Testis (tissue), 3 donors: ENCODE data around the gene GPATCH3. TPM values are rescaled to one million over a fixed set of nuclear protein-coding genes. Genes with fewer than 3 reads are reported as not detected.
A peak's percentile ranks its signal among the peaks of the same experiment; 100 is the strongest.
"Not testable (repeated sequence)": the region's sequence is repeated elsewhere in the genome, so short reads cannot be mapped to it uniquely, and the experiment has no call there.

Experiments
- DNase-seq: peaks from one replicate; pipeline ENCODE4 v3.0.0-alpha.2; 2019
- H3K27ac ChIP-seq, 2 donors: fragments of 200-600 bp; sonication (generic); one replicate each; pipeline ENCODE4 v1.5.1; 2019
- H3K27me3 ChIP-seq: fragments of 200-600 bp; sonication (generic); one replicate; pipeline ENCODE4 v1.5.1; 2019
- H3K36me3 ChIP-seq: fragments of 200-600 bp; sonication (generic); one replicate; pipeline ENCODE4 v1.5.1; 2017; ENCODE audit warnings: low read depth; ENCODE audit errors: missing control alignments
- H3K4me1 ChIP-seq: fragments of 200-600 bp; sonication (generic); one replicate; pipeline ENCODE4 v1.5.1; 2019
- H3K4me3 ChIP-seq, 2 donors: fragments of 200-600 bp; sonication (generic); one replicate each; pipeline ENCODE4 v1.5.1; 2017 to 2019
- H3K9me3 ChIP-seq: fragments of 200-600 bp; sonication (generic); one replicate; pipeline ENCODE4 v1.5.1; 2017
- POLR2A ChIP-seq: fragments of 450-650 bp; IDR thresholded peaks from one replicate; pipeline ENCODE4 v1.6.1; 2017; ENCODE audit warnings: antibody characterized with exemption, mild to moderate bottlenecking, moderate library complexity
- WGBS, 2 donors: methylation state at CpG; one replicate each; pipeline ENCODE4 v1.1.5; 2018; 5-methylcytosine and 5-hydroxymethylcytosine counted together
- intact Hi-C: fragments of 100-400 bp; cut with DNase I; formaldehyde crosslinking; loops from one replicate; pipeline ENCODE4 v1.15.1; 2023; ENCODE audit warnings: low total_unique reads
- polyA plus RNA-seq: library from polyadenylated mRNA; stranded (reverse); fragments of 350-450 nt; fragmentation: Illumina TruSeq; extraction: RNeasy Lipid Tissue Mini Kit (QIAGEN cat#74804); gene quantifications from one replicate; pipeline ENCODE4 v1.2.3, GENCODE V29; 2014; ENCODE audit warnings: low read depth, low replicate concordance; ENCODE audit not compliant: insufficient read depth
- total RNA-seq, 2 donors: library from RNA; depleted of rRNA; stranded (reverse); fragments of >200 nt; gene quantifications; one replicate each; pipeline ENCODE4 v1.2.3, GENCODE V29; 2016
- TF ChIP-seq, protein P1 (sequence below), 3 experiments: fragments of 450-650 bp in 2 of 3; fragments of 200-600 bp in 1 of 3; sonication (generic) in 1 of 3; IDR thresholded peaks; one replicate each; pipeline ENCODE4 v1.5.1; 2016 to 2019; ENCODE audit warnings: antibody characterized with exemption in 3 of 3, mild to moderate bottlenecking in 2 of 3, moderate library complexity in 1 of 3

The GPATCH3 gene
- total and polyA plus RNA-seq, 3 donors from 2014 or later = 16.5 to 18.9 (median 17.7) TPM

DNA sequence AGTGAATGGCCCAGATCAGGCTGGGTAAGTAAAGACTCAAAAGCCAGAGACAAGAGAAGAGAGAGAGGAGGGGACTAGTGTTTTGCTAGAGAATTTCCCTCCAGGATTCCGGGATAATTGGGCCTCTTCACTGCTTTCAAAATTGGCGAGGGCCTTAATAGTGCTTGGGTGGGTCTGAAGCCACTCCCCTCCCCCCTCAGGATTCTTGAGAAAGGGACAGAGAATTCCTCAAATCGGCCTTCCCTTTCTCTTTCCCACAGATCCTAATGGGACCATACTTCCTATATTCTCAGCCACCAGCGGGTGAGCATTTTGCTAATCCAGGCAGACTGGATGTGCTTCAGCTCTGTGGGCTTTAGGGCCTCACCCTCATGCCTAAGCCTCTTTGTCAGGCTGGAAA, 25.4 kb downstream of the GPATCH3 start:
- Histone ChIP-seq H3K36me3 (no peaks in the 10 kb centered on the region), H3K27ac (no peak overlapping the region), H3K9me3 (no peaks in the 10 kb centered on the region), H3K4me3 (no peak overlapping the region), H3K4me1 (no peaks in the 10 kb centered on the region), H3K27me3 (no peaks in the 10 kb centered on the region)
- intact Hi-C loops = no loop called here
- 69 to 83% methylated on average over 4 of the region's 4 CpGs for WGBS, 2 donors
- DNase-seq = no peak
- TF ChIP-seq, protein P1, sequence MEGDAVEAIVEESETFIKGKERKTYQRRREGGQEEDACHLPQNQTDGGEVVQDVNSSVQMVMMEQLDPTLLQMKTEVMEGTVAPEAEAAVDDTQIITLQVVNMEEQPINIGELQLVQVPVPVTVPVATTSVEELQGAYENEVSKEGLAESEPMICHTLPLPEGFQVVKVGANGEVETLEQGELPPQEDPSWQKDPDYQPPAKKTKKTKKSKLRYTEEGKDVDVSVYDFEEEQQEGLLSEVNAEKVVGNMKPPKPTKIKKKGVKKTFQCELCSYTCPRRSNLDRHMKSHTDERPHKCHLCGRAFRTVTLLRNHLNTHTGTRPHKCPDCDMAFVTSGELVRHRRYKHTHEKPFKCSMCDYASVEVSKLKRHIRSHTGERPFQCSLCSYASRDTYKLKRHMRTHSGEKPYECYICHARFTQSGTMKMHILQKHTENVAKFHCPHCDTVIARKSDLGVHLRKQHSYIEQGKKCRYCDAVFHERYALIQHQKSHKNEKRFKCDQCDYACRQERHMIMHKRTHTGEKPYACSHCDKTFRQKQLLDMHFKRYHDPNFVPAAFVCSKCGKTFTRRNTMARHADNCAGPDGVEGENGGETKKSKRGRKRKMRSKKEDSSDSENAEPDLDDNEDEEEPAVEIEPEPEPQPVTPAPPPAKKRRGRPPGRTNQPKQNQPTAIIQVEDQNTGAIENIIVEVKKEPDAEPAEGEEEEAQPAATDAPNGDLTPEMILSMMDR (IDR thresholded peaks at IDR 0.05) = no peak
- no peak for TF ChIP-seq POLR2A

DNA sequence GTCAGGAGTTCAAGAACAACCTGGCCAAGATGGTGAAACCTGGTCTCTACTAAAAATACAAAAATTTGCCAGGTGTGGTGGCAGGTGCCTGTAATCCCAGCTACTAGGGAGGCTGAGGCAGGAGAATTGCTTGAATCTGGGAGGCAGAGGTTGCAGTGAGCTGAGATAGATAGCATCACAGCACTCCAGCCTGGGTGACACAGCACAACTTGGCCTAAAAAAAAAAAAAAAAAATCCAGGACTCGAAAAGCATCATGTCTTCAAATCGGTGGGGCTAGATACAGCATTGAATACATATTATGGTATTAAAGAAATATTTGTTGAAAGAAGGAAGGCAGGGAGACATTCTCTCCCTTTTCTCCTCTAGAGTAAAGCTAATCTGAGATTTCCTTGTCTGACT, 27.2 kb downstream of the GPATCH3 start:
- H3K27me3 ChIP-seq, H3K36me3 ChIP-seq, intact Hi-C loops, DNase-seq, H3K4me1 ChIP-seq, H3K4me3 ChIP-seq, H3K27ac ChIP-seq, H3K9me3 ChIP-seq: not testable (repeated sequence)
- 65 to 87% methylated on average over 2 of the region's 2 CpGs for WGBS, 2 donors

DNA sequence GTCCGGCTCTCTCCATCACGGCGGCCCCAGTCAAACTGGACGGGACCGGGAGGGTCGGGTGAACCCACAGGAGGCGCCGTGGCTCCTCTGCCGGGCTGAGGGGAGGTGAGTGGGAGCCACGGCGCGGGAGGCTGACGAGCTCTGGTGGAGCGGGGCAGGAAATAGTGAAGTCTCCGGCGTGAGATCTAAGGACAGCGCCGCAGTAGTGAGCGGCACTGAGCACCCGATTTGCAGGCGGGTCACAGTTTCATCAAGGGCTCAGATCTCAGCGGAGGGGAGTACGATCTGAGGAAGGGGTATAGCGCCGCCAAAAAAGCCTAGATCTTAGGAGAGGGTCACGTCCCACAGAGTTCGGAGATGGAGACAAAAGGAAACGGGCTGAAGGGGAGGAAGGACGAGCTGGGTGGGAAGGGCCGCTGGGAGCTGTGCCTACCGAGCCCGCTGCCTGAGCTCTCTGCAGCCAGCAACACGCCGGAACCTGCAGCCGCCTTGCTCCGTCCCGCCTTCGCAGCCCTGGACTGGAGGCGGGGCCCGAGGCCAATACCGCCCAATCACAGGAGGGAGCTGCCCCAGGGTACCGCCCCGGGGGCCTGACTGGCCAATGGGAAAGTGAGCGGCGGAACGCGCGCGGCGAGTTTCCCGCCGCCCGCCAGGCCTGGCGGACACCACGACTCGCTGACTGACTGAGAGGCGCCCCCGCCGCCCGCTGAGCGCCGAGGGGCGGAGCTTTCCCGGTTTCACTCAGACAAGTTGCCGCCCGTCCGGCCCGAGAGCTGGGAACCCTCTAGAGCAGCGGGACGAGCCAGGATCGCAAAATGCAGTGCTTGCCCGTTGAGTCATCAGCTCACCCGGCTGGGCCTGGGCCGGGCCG, 35.4 kb downstream of the GPATCH3 start:
- peak; percentile 97 for DNase-seq
- intact Hi-C loops = no loop called here
- Histone ChIP-seq H3K4me3 (peak overlapping the region; percentile 42 to 57), H3K9me3 (no peaks in the 10 kb centered on the region), H3K27ac (peak overlapping the region; percentile 79 to 87), H3K36me3 (no peaks in the 10 kb centered on the region), H3K27me3 (no peaks in the 10 kb centered on the region), H3K4me1 (peaks cover 5% of the 10 kb centered on the region)
- WGBS, 2 donors = 0% methylated on average over 47 to 53 of the region's 75 CpGs
- peak; percentile 1 for TF ChIP-seq POLR2A
- TF ChIP-seq, protein P1 (IDR thresholded peaks at IDR 0.05) = peak in 1 of 3 experiments; percentile 10

DNA sequence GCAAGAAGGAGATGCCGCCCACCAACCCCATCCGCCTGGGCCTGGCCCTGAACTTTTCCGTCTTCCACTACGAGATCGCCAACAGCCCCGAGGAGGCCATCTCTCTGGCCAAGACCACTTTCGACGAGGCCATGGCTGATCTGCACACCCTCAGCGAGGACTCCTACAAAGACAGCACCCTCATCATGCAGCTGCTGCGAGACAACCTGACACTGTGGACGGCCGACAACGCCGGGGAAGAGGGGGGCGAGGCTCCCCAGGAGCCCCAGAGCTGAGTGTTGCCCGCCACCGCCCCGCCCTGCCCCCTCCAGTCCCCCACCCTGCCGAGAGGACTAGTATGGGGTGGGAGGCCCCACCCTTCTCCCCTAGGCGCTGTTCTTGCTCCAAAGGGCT, 36.6 kb downstream of the GPATCH3 start:
- no peak overlapping the region for H3K27ac ChIP-seq

More for the DNA sequence above, 36.6 kb downstream of the GPATCH3 start:
- TF ChIP-seq, protein P1 (IDR thresholded peaks at IDR 0.05) = no peak
- TF ChIP-seq POLR2A = no peak
- Histone ChIP-seq H3K27me3 (no peaks in the 10 kb centered on the region), H3K4me3 (no peak overlapping the region), H3K4me1 (peaks cover 5% of the 10 kb centered on the region), H3K36me3 (no peaks in the 10 kb centered on the region), H3K9me3 (no peaks in the 10 kb centered on the region)
- no peak for DNase-seq
- WGBS, 2 donors = 56 to 59% methylated on average over 17 to 20 of the region's 20 CpGs
- intact Hi-C loops = no loop called here
